HepG2 (cell line): ENCODE results near the gene SLC35B2. TPM values are rescaled to one million over a fixed set of nuclear protein-coding genes. Genes with fewer than 3 reads are reported as not detected.

Source experiments
- AHR ChIP-seq: IDR thresholded peaks from 2 replicates; pipeline ENCODE4 v1.6.1; 2018; ENCODE audit warnings: missing genetic modification reagents, missing compliant biosample characterization
- ATF7 ChIP-seq, 2 experiments: fragments of 450-650 bp in 1 of 2; sonication (generic) in 1 of 2; formaldehyde crosslinking in 1 of 2; IDR thresholded peaks; 2 replicates each; pipeline versions ENCODE4 v1.4.0 to v1.6.1; 2016 to 2020; ENCODE audit warnings: antibody characterized with exemption in 1 of 2, mild to moderate bottlenecking in 1 of 2, missing genetic modification reagents in 1 of 2
- FLYWCH1 ChIP-seq: sonication (generic); formaldehyde crosslinking; IDR thresholded peaks from 2 replicates; pipeline ENCODE4 v1.8.1; 2023; ENCODE audit warnings: mild to moderate bottlenecking, missing genetic modification reagents
- GATAD2A ChIP-seq: IDR thresholded peaks from 2 replicates; pipeline ENCODE4 v1.6.1; 2016
- HOXA5 ChIP-seq: sonication (generic); formaldehyde crosslinking; IDR thresholded peaks from 2 replicates; pipeline ENCODE4 v1.4.0; 2020; ENCODE audit warnings: missing genetic modification reagents
- ISL2 ChIP-seq: sonication (generic); formaldehyde crosslinking; IDR thresholded peaks from 2 replicates; pipeline ENCODE4 v1.5.0; 2020; ENCODE audit warnings: missing genetic modification reagents
- KLF16 ChIP-seq, 2 experiments: sonication (generic) in 1 of 2; formaldehyde crosslinking in 1 of 2; IDR thresholded peaks; 2 replicates each; pipeline versions ENCODE4 v1.6.1 to v1.8.0; 2016 to 2023; ENCODE audit warnings: missing genetic modification reagents in 2 of 2, missing compliant biosample characterization in 1 of 2
- MAF1 ChIP-seq: sonication (generic); formaldehyde crosslinking; IDR thresholded peaks from 2 replicates; pipeline ENCODE4 v1.5.0; 2020; ENCODE audit warnings: missing genetic modification reagents, borderline replicate concordance
- NR3C1 ChIP-seq: sonication (generic); formaldehyde crosslinking; IDR thresholded peaks from 2 replicates; pipeline ENCODE4 v1.4.0; 2020; ENCODE audit warnings: missing genetic modification reagents
- RFXANK ChIP-seq: IDR thresholded peaks from 2 replicates; pipeline ENCODE4 v1.6.1; 2016
- SPEN ChIP-seq: sonication (generic); formaldehyde crosslinking; IDR thresholded peaks from 2 replicates; pipeline ENCODE4 v1.5.1; 2020; ENCODE audit warnings: low read depth, mild to moderate bottlenecking, missing genetic modification reagents
- STAG1 ChIP-seq: sonication (generic); formaldehyde crosslinking; IDR thresholded peaks from 2 replicates; pipeline ENCODE4 v1.4.0; 2020; ENCODE audit warnings: missing genetic modification reagents
- TGIF2 ChIP-seq: IDR thresholded peaks from 2 replicates; pipeline ENCODE4 v1.6.1; 2016; ENCODE audit warnings: control low read depth, missing compliant biosample characterization
- ZFP41 ChIP-seq: sonication (generic); formaldehyde crosslinking; IDR thresholded peaks from 2 replicates; pipeline ENCODE4 v1.4.0; 2020; ENCODE audit warnings: mild to moderate bottlenecking, missing genetic modification reagents, borderline replicate concordance
- ZMAT3 ChIP-seq: sonication (generic); formaldehyde crosslinking; conservative IDR thresholded peaks from 2 replicates; pipeline ENCODE4 v1.7.0; 2021; ENCODE audit warnings: missing genetic modification reagents
- ZNF232 ChIP-seq: sonication (generic); formaldehyde crosslinking; IDR thresholded peaks from 2 replicates; pipeline ENCODE4 v1.4.0; 2020; ENCODE audit warnings: missing genetic modification reagents, borderline replicate concordance
- ZNF24 ChIP-seq: fragments of 450-650 bp; IDR thresholded peaks from 2 replicates; pipeline ENCODE4 v1.6.1; 2017; ENCODE audit warnings: antibody characterized with exemption, mild to moderate bottlenecking
- ZNF749 ChIP-seq: sonication (generic); formaldehyde crosslinking; IDR thresholded peaks from 2 replicates; pipeline ENCODE4 v1.8.0; 2022; ENCODE audit warnings: mild to moderate bottlenecking, missing genetic modification reagents, moderate library complexity, borderline replicate concordance
- ZNF790 ChIP-seq: sonication (generic); formaldehyde crosslinking; IDR thresholded peaks from 2 replicates; pipeline ENCODE4 v1.8.0; 2022; ENCODE audit warnings: missing genetic modification reagents, mild to moderate bottlenecking, borderline replicate concordance
- polyA plus RNA-seq, 8 experiments: library from polyadenylated mRNA; depleted of rRNA in 3 of 8; stranded (reverse) in 7 of 8; unstranded in 1 of 8; fragments of >200 nt; fragmentation: Illumina TruSeq in 4 of 8; extraction: Trizol in 4 of 8; gene quantifications; 2 replicates each; pipeline versions ENCODE4 v1.2.1 to v1.2.3, GENCODE V29; 2011 to 2016; ENCODE audit warnings: low read depth in 4 of 8, missing spikeins in 1 of 8, mixed read lengths in 1 of 8; ENCODE audit not compliant: insufficient read depth in 1 of 8
- total RNA-seq, 5 experiments: library from RNA; depleted of rRNA; stranded (reverse); fragments of >200 nt; fragmentation: Illumina TruSeq; extraction: Trizol; gene quantifications; 2 replicates each; pipeline ENCODE4 v1.2.3, GENCODE V29; 2016; ENCODE audit warnings: low read depth in 1 of 5
- TF ChIP-seq, protein P1 (sequence below): sonication (generic); IDR thresholded peaks from 2 replicates; pipeline ENCODE4 v1.6.1; 2016; ENCODE audit warnings: low read depth, borderline replicate concordance
- TF ChIP-seq, protein P2 (sequence below): sonication (generic); formaldehyde crosslinking; IDR thresholded peaks from 2 replicates; pipeline ENCODE4 v1.4.0; 2020; ENCODE audit warnings: missing genetic modification reagents
- TF ChIP-seq, protein P3 (sequence below): sonication (generic); formaldehyde crosslinking; IDR thresholded peaks from 2 replicates; pipeline ENCODE4 v1.5.1; 2020; ENCODE audit warnings: mild to moderate bottlenecking, missing genetic modification reagents, borderline replicate concordance

The SLC35B2 gene
- total and polyA plus RNA-seq, 2 of the 13 experiments (the other 11 are each of a cell fraction or from before 2014, with no cell fraction given): 61.1 to 148 TPM

DNA sequence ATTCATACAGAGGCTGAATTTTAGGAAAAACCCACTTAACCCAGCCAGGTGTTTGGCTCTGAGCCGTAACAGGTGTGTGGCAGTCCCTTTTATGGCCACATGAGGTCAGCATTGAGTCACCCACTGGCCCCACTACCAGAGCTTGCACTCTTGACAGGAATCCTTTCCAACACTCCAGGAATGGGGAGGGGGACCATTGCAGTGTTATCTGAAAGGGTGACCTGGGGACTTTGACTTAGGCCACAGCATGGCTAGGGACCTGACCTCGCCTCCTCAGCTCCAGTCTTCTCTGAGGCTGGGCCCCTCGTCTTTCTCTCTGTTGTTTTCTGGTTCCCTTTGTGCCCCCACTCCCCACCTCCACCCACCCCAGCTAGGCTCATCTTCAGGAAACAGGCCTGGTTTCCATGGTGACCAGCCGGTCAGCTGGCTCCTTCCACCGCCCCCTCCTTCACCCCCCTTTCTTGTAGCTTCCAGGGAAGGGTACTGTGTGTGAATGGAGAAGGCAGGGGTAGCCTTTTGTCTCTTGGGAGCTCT is 10.8 kb upstream of the SLC35B2 start (continued):
- TF ChIP-seq ZNF749 (CRISPR knock-in tag) (no peak), ZMAT3 (CRISPR knock-in tag) (no peak), STAG1 (peak; percentile 93), MAF1 (no peak), ZNF24 (peak; percentile 33; the same call in 1 of the 2 replicates), KLF16 (CRISPR knock-in tag; IDR thresholded peaks at IDR 0.05) (0 out of 4 replicates have a peak, but pooled peaks of 1 of the 2 experiments have one; percentile 22), ZNF790 (CRISPR knock-in tag) (no peak), ZFP41 (CRISPR knock-in tag) (no peak), FLYWCH1 (CRISPR knock-in tag) (no peak), TGIF2 (0 out of 2 replicates have a peak, but pooled peaks have one; percentile 60), HOXA5 (CRISPR knock-in tag) (0 out of 2 replicates have a peak, but pooled peaks have one; percentile 34), SPEN (CRISPR knock-in tag) (no peak), RFXANK (CRISPR knock-in tag) (no peak), NR3C1 (CRISPR knock-in tag) (no peak), GATAD2A (CRISPR knock-in tag) (peak; percentile 33; the same call in 1 of the 2 replicates), AHR (CRISPR knock-in tag) (no peak), ZNF232 (no peak), ATF7 (IDR thresholded peaks at IDR 0.05) (no peak), ATF7 (CRISPR knock-in tag; IDR thresholded peaks at IDR 0.05) (no peak), ISL2 (CRISPR knock-in tag) (0 out of 2 replicates have a peak, but pooled peaks have one; percentile 19)
- TF ChIP-seq, protein P1, sequence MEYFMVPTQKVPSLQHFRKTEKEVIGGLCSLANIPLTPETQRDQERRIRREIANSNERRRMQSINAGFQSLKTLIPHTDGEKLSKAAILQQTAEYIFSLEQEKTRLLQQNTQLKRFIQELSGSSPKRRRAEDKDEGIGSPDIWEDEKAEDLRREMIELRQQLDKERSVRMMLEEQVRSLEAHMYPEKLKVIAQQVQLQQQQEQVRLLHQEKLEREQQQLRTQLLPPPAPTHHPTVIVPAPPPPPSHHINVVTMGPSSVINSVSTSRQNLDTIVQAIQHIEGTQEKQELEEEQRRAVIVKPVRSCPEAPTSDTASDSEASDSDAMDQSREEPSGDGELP: peak; percentile 51; the same call in 1 of the 2 replicates
- TF ChIP-seq, protein P2, sequence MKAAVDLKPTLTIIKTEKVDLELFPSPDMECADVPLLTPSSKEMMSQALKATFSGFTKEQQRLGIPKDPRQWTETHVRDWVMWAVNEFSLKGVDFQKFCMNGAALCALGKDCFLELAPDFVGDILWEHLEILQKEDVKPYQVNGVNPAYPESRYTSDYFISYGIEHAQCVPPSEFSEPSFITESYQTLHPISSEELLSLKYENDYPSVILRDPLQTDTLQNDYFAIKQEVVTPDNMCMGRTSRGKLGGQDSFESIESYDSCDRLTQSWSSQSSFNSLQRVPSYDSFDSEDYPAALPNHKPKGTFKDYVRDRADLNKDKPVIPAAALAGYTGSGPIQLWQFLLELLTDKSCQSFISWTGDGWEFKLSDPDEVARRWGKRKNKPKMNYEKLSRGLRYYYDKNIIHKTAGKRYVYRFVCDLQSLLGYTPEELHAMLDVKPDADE: no peak
- TF ChIP-seq, protein P3, sequence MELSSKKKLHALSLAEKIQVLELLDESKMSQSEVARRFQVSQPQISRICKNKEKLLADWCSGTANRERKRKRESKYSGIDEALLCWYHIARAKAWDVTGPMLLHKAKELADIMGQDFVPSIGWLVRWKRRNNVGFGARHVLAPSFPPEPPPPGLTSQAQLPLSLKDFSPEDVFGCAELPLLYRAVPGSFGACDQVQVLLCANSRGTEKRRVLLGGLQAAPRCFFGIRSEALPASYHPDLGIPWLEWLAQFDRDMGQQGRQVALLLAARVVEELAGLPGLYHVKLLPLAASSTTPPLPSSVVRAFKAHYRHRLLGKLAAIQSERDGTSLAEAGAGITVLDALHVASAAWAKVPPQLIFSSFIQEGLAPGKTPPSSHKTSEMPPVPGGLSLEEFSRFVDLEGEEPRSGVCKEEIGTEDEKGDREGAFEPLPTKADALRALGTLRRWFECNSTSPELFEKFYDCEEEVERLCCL (CRISPR knock-in tag): no peak
